HCT116 (cell line): Measurements from ENCODE around the gene DNASE2. TPM values are rescaled to one million over a fixed set of nuclear protein-coding genes. Genes with fewer than 3 reads are reported as not detected.

Experiments
- ATAC-seq: fragments of 200-7000 bp; cut with Tn5 transposase; 2 replicates; pipeline ENCODE4 v1.9.1; 2020; ENCODE audit warnings: mild to moderate bottlenecking, moderate library complexity
- BruUV-seq: library from RNA; stranded (reverse); fragments of 400-500 nt; replicated peaks from 2 replicates; lab custom pipeline; 2021; lab: Mats Ljungman, UMichigan
- CTCF ChIA-PET: fragments of 300-600 bp; sonication (Branson Sonifier 250); formaldehyde crosslinking; loops from one replicate; lab custom pipeline; 2021; ENCODE audit warnings: antibody characterized with exemption; lab: Charles Lee
- POLR2A ChIA-PET: fragments of 300-600, 350-600 bp; sonication (Branson Sonifier 250); formaldehyde crosslinking; loops from one replicate; lab custom pipeline; 2021; ENCODE audit warnings: antibody characterized with exemption; lab: Charles Lee
- RAD21 ChIA-PET, 2 experiments: fragments of 300-600 bp; sonication (Branson Sonifier 250); formaldehyde crosslinking; loops; one replicate each; lab custom pipeline; 2023; ENCODE audit warnings: low total read pairs in 2 of 2; ENCODE audit not compliant: uncharacterized antibody in 2 of 2, unreplicated experiment in 2 of 2, low non-redundant PET in 1 of 2; lab: Charles Lee
- DNase-seq: peaks from one replicate; pipeline ENCODE4 v3.0.0-alpha.2; 2010; ENCODE audit warnings: low read depth, low spot score
- H2AFZ ChIP-seq: fragments of 200-600 bp; shearing (Covaris generic), sonication (generic); 2 replicates; pipeline ENCODE4 v1.6.1; 2017; ENCODE audit warnings: low read depth, mixed run types, mixed read lengths, antibody characterized with exemption, low read length; ENCODE audit not compliant: poor library complexity, severe bottlenecking
- H3K27ac ChIP-seq: 2 replicates; pipeline ENCODE4 v1.5.1; 2012; ENCODE audit warnings: low read depth, low read length
- H3K27me3 ChIP-seq: fragments of 200-600 bp; sonication (generic); 2 replicates; pipeline ENCODE4 v1.6.1; 2016; ENCODE audit warnings: mixed run types, low read length, mixed read lengths; ENCODE audit not compliant: insufficient read depth
- H3K36me3 ChIP-seq, 2 experiments: fragments of 200-500 bp in 1 of 2; fragments of 200-600 bp in 1 of 2; sonication (Bioruptor generic) in 1 of 2; sonication (generic) in 1 of 2; 2 replicates each; pipeline versions ENCODE4 v1.5.1 to v1.6.1; 2014 to 2016; ENCODE audit warnings: low read length in 2 of 2, inconsistent platforms in 1 of 2, mixed read lengths in 1 of 2, mixed run types in 1 of 2; ENCODE audit not compliant: insufficient read depth in 2 of 2, control insufficient read depth in 1 of 2
- H3K4me1 ChIP-seq, 2 experiments: fragments of 200-600 bp in 1 of 2; sonication (generic) in 1 of 2; 2 replicates each; pipeline versions ENCODE4 v1.5.1 to v1.6.1; 2012 to 2017; ENCODE audit warnings: low read length in 2 of 2, inconsistent platforms in 1 of 2, mild to moderate bottlenecking in 1 of 2, mixed read lengths in 1 of 2, mixed run types in 1 of 2, moderate library complexity in 1 of 2; ENCODE audit not compliant: insufficient read depth in 2 of 2, control insufficient read depth in 1 of 2
- H3K4me2 ChIP-seq: fragments of 200-600 bp; sonication (generic); 2 replicates; pipeline ENCODE4 v1.6.1; 2017; ENCODE audit warnings: mixed run types, low read length, mixed read lengths
- H3K4me3 ChIP-seq, 2 experiments: fragments of 200-600 bp in 1 of 2; sonication (generic) in 1 of 2; replicated peaks in 1 of 2; 2 replicates each; pipeline ENCODE4 v1.5.1; 2011 to 2016; ENCODE audit warnings: low read length in 2 of 2, control low read depth in 1 of 2, low read depth in 1 of 2, mild to moderate bottlenecking in 1 of 2, mixed read lengths in 1 of 2, mixed run types in 1 of 2
- H3K79me2 ChIP-seq: fragments of 200-600 bp; sonication (generic); 2 replicates; pipeline ENCODE4 v1.6.1; 2017; ENCODE audit warnings: mild to moderate bottlenecking, mixed run types, low read length, moderate library complexity, mixed read lengths; ENCODE audit not compliant: insufficient read depth
- H3K9ac ChIP-seq: fragments of 200-600 bp; sonication (generic); 2 replicates; pipeline ENCODE4 v1.6.1; 2016; ENCODE audit warnings: low read length, mixed read lengths
- H3K9me2 ChIP-seq: fragments of 200-600 bp; sonication (generic), shearing (Covaris generic); 2 replicates; pipeline ENCODE4 v1.6.1; 2017; ENCODE audit warnings: mixed run types, mild to moderate bottlenecking, moderate library complexity; ENCODE audit not compliant: insufficient read depth
- H3K9me3 ChIP-seq, 2 experiments: fragments of 200-500 bp in 1 of 2; fragments of 200-600 bp in 1 of 2; sonication (Bioruptor generic) in 1 of 2; sonication (generic) in 1 of 2; 2 replicates each; pipeline ENCODE4 v1.6.1; 2014 to 2017; ENCODE audit warnings: low read length in 2 of 2, mixed read lengths in 2 of 2, inconsistent platforms in 1 of 2, low read depth in 1 of 2, mild to moderate bottlenecking in 1 of 2, mixed run types in 1 of 2, moderate library complexity in 1 of 2; ENCODE audit not compliant: control insufficient read depth in 1 of 2, insufficient read depth in 1 of 2
- H4K20me1 ChIP-seq: fragments of 200-600 bp; sonication (generic), shearing (Covaris generic); 2 replicates; pipeline ENCODE4 v1.6.1; 2017; ENCODE audit warnings: mixed run types, mild to moderate bottlenecking, moderate library complexity; ENCODE audit not compliant: insufficient read depth
- CBX3 ChIP-seq: IDR thresholded peaks from 2 replicates; pipeline ENCODE4 v1.6.1; 2012; ENCODE audit warnings: low read depth
- MAX ChIP-seq: IDR thresholded peaks from 2 replicates; pipeline ENCODE4 v1.6.1; 2012
- REST ChIP-seq: IDR thresholded peaks from 2 replicates; pipeline ENCODE4 v1.6.1; 2012; ENCODE audit warnings: low read depth
- SRF ChIP-seq: IDR thresholded peaks from 2 replicates; pipeline ENCODE4 v1.6.1; 2012; ENCODE audit warnings: low read depth
- intact Hi-C: fragments of 100-400 bp; cut with micrococcal nuclease; formaldehyde crosslinking; loops from 2 replicates; pipeline ENCODE4 v1.10.0; 2022
- total RNA-seq: library from RNA; stranded (reverse); gene quantifications from one replicate; pipeline ENCODE4 v1.2.1, GENCODE V29; 2021; ENCODE audit not compliant: unreplicated experiment

The DNASE2 gene
- total RNA-seq, 1 experiment from 2014 or later = 36.6 TPM

- Histone ChIP-seq H3K4me3 (peak overlapping the region; percentile 61 to 88), H3K79me2 (peaks cover 36% of the 10 kb centered on the region; the same call in 1 of the 2 replicates), H3K9me3 (no peaks in the 10 kb centered on the region), H3K4me2 (peak overlapping the region; percentile 91), H3K9ac (peak overlapping the region; percentile 88), H4K20me1 (no peaks in the 10 kb centered on the region), H3K36me3 (peaks cover 5 to 6% of the 10 kb centered on the region in 2 experiments; a peak in 1 of 4 replicates), H3K27me3 (no peaks in the 10 kb centered on the region), H3K4me1 (peaks cover 38 to 68% of the 10 kb centered on the region in 2 experiments), H3K9me2 (no peaks in the 10 kb centered on the region), H2AFZ (no peak overlapping the region), H3K27ac (peak overlapping the region; percentile 69)
- ChIA-PET RAD21 (interaction anchor here in 1 of 2 experiments (0.7 kb wide), 1 partner anchor 171 kb away, joined by 7 read pairs; no protein-coding TSS in a partner anchor), POLR2A (no interaction called here), CTCF (interaction anchor here (1.0 kb wide), 1 partner anchor 9 kb away, joined by 3 read pairs; no protein-coding TSS in a partner anchor)
- no peak for ATAC-seq
- intact Hi-C loops = loop anchor here (5.0 kb wide), 2 partner anchors 37 to 122 kb away; partner anchors contain the start of genes PRDX2 and THSD8
- DNase-seq = no peak
- TF ChIP-seq REST = no peak
- no peak for TF ChIP-seq CBX3
- TF ChIP-seq MAX = peak; percentile 45; the same call in 1 of the 2 replicates
- no peak for TF ChIP-seq SRF
- BruUV-seq = TSS peak; percentile 24
Observed at GRCh38 chr19:12838886-12839756, 42.1 kb downstream of the DNASE2 start.
